Left lung (tissue), 10 donors: ENCODE measurements around the gene NR2F2. TPM values are rescaled to one million over a fixed set of nuclear protein-coding genes. Genes with fewer than 3 reads are reported as not detected.

Source experiments
- ATAC-seq: fragments of 200-7000 bp; cut with Tn5 transposase; one replicate; pipeline ENCODE4 v1.9.1; 2020; ENCODE audit warnings: moderate library complexity
- DNase-seq, 4 donors: peaks; one replicate each; pipeline ENCODE4 v3.0.0-alpha.2; 2013 to 2020
- H3K27ac ChIP-seq, 2 donors: fragments of 200-600 bp; sonication (generic) in 1 of 2; one replicate each; pipeline versions ENCODE4 v1.5.0 to v1.8.0; 2020 to 2021
- H3K27me3 ChIP-seq, 2 donors: fragments of 200-600 bp; sonication (generic) in 1 of 2; one replicate each; pipeline versions ENCODE4 v1.5.0 to v1.8.0; 2020 to 2021
- H3K36me3 ChIP-seq, 2 donors: fragments of 200-600 bp; sonication (generic) in 1 of 2; one replicate each; pipeline versions ENCODE4 v1.5.0 to v1.8.0; 2020 to 2021
- H3K4me1 ChIP-seq, 2 donors: fragments of 200-600 bp; one replicate each; pipeline ENCODE4 v1.8.0; 2021
- H3K4me3 ChIP-seq, 2 donors: fragments of 200-600 bp; sonication (generic) in 1 of 2; one replicate each; pipeline versions ENCODE4 v1.5.0 to v1.8.0; 2020 to 2021; ENCODE audit warnings: mild to moderate bottlenecking in 1 of 2
- H3K9me3 ChIP-seq, 2 donors: fragments of 200-600 bp; sonication (generic) in 1 of 2; one replicate each; pipeline versions ENCODE4 v1.5.0 to v1.8.0; 2020 to 2021
- CTCF ChIP-seq, 2 donors: fragments of 200-600 bp; sonication (generic) in 1 of 2; IDR thresholded peaks; one replicate each; pipeline versions ENCODE4 v1.5.0 to v1.8.0; 2021; ENCODE audit warnings: antibody characterized with exemption in 2 of 2
- intact Hi-C, 2 donors: fragments of 100-400 bp; cut with DNase I; formaldehyde crosslinking; loops; one replicate each; pipeline versions ENCODE4 v1.11.2 to v1.14.2; 2022
- polyA plus RNA-seq, 6 donors: library from polyadenylated mRNA; unstranded; fragments of 120-200 nt; gene quantifications; one replicate each; pipeline ENCODE4 v1.2.1, GENCODE V29; 2013; ENCODE audit not compliant: insufficient read length in 6 of 6
- total RNA-seq, 2 donors: library from RNA; stranded (reverse); fragmentation: NEBNext Ultra II Directional; extraction: Animal tissue kit (Norgen Biotek cat#: 25700); gene quantifications; one replicate each; pipeline ENCODE4 v1.2.1, GENCODE V29; 2021
- donor health status: DM: no; HTN: yes; CAD: no.
- donor health status: DM: no; HTN: no; CAD: no.

NR2F2 gene
- total and polyA plus RNA-seq, 8 donors, result 53.4 to 168 (median 149) TPM

GRCh38 chr15:96336596-96337364, 6.3 kb downstream of the NR2F2 start:
- peaks cover 0 to 16% of the 10 kb centered on the region in 2 donors for H3K4me1 ChIP-seq
- DNase-seq (peak in 1 of 4 donors; percentile 42), ATAC-seq (peak; percentile 26)
- peak overlapping the region; percentile 48 to 57 for H3K4me3 ChIP-seq
- H3K9me3 ChIP-seq, result no peaks in the 10 kb centered on the region
- H3K27ac ChIP-seq, result peak overlapping the region; percentile 88
- no peak for TF ChIP-seq CTCF (IDR thresholded peaks at IDR 0.05)
- H3K27me3 ChIP-seq, result peaks cover 0 to 98% of the 10 kb centered on the region in 2 donors
- intact Hi-C loops, result no loop called here
- peaks cover 0 to 6% of the 10 kb centered on the region in 2 donors for H3K36me3 ChIP-seq

GRCh38 chr15:96337365-96338023, 7.0 kb downstream of the NR2F2 start:
- intact Hi-C loops, result no loop called here
- peaks cover 0 to 6% of the 10 kb centered on the region in 2 donors for H3K36me3 ChIP-seq
- no peak for DNase-seq
- peak overlapping the region; percentile 48 to 57 for H3K4me3 ChIP-seq
- no peaks in the 10 kb centered on the region for H3K9me3 ChIP-seq
- H3K4me1 ChIP-seq, result peaks cover 0 to 16% of the 10 kb centered on the region in 2 donors
- ATAC-seq, result no peak
- H3K27me3 ChIP-seq, result peaks cover 0 to 98% of the 10 kb centered on the region in 2 donors
- peak overlapping the region; percentile 88 for H3K27ac ChIP-seq
- no peak for TF ChIP-seq CTCF (IDR thresholded peaks at IDR 0.05)

GRCh38 chr15:96338074-96338765, 7.7 kb downstream of the NR2F2 start:
- intact Hi-C loops, result no loop called here
- peaks cover 0 to 16% of the 10 kb centered on the region in 2 donors for H3K4me1 ChIP-seq
- DNase-seq (no peak), ATAC-seq (no peak)
- no peaks in the 10 kb centered on the region for H3K9me3 ChIP-seq
- H3K4me3 ChIP-seq, result peak overlapping the region; percentile 48 to 57
- no peak for TF ChIP-seq CTCF (IDR thresholded peaks at IDR 0.05)
- H3K27ac ChIP-seq, result peak overlapping the region; percentile 88
- peaks cover 0 to 6% of the 10 kb centered on the region in 2 donors for H3K36me3 ChIP-seq
- peaks cover 0 to 98% of the 10 kb centered on the region in 2 donors for H3K27me3 ChIP-seq

DNA sequence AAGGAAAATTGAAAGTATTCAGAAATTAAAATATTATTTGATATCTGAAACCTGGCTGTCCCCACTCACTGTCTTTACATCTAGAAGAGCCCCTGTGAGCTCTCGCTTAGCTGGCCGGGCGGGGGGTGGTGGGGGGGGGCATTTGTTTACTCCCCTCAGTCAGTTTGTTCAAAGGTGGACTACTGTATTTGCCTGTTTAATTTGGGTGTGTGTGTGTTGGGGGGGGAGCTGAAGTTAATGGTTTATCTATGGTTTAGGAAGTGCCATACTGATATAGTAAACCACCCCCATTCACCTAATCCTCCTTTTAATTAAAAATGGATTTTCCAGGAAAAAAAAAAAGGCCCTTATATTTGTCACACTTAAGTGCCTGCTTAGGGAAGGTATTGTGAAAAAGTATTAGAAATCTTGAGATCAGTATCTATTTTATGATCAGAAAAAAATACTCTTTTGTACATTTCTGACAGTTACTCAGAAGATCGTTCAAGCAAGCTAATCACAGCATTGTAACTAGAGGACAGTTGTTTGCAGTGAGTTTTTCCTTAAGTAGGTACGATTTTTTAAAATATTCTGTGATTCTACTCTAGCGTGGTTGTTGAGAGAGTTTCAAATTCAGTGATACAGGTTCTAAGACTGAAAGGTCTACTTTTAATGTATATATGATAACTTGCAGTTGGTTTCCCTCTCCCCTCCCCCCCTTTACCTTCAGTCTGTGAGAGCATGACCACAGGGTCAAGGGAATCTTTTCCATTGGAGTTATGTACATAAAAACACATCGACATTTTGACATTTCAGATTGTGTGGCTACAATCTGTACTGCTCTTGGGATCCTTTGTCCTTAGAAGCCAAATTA, 8.5 kb downstream of the NR2F2 start:
- no peak for ATAC-seq
- H3K27me3 ChIP-seq, result peaks cover 0 to 98% of the 10 kb centered on the region in 2 donors
- intact Hi-C loops, result no loop called here
- H3K9me3 ChIP-seq, result no peaks in the 10 kb centered on the region
- DNase-seq, result no peak
- H3K4me3 ChIP-seq, result peak overlapping the region; percentile 48 to 57
- peak overlapping the region; percentile 88 for H3K27ac ChIP-seq
- TF ChIP-seq CTCF (IDR thresholded peaks at IDR 0.05), result no peak
- H3K36me3 ChIP-seq, result peaks cover 0 to 6% of the 10 kb centered on the region in 2 donors
- H3K4me1 ChIP-seq, result peaks cover 0 to 11% of the 10 kb centered on the region in 2 donors
